GM23338 (cell line): ENCODE data around the gene DDX49.

Experiments
- CREB1 ChIP-seq: fragments of 250-450 bp; sonication (Bioruptor Pico); IDR thresholded peaks from 2 replicates; pipeline ENCODE4 v1.5.0; 2020; ENCODE audit warnings: low read depth, mild to moderate bottlenecking, moderate library complexity
- EZH2 ChIP-seq: fragments of 200-600 bp; sonication (generic); IDR thresholded peaks from one replicate; pipeline ENCODE4 v1.8.0; 2017; ENCODE audit warnings: antibody characterized with exemption, mild to moderate bottlenecking, low read depth; ENCODE audit not compliant: unreplicated experiment
- REST ChIP-seq: IDR thresholded peaks from one replicate; pipeline ENCODE4 v1.6.1; 2018; ENCODE audit warnings: antibody characterized with exemption; ENCODE audit not compliant: unreplicated experiment
- ZNF114 ChIP-seq: fragments of 250-450 bp; sonication (Bioruptor Pico); IDR thresholded peaks from 2 replicates; pipeline ENCODE4 v1.5.0; 2020; ENCODE audit warnings: mild to moderate bottlenecking, moderate library complexity
- TF ChIP-seq, protein P1 (sequence below), 2 experiments: fragments of 200-600 bp in 1 of 2; sonication (generic) in 1 of 2; conservative IDR thresholded peaks; 2 replicates each; pipeline versions ENCODE4 v1.5.1 to v1.6.1; 2016 to 2017; ENCODE audit warnings: antibody characterized with exemption in 2 of 2, low read depth in 2 of 2, mild to moderate bottlenecking in 2 of 2, moderate library complexity in 1 of 2

DNA sequence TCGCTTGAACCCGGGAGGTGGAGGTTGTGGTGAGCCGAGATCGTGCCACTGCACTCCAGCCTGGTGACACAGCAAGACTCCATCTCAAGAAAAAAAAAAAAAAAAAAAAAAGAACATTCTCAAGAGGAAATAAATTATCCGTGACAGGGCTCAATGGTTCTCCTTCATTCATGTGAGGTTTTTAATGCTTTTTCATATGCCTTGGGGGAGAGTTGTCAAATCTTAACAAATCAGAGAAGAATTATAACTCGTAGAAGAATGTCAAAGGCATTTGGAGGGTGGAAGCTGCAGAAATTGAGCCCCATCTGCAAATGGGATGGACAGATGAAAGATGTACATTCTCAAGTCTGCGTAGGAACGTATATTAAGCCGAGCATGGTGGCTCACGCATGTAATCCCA, 56.4 kb downstream of the DDX49 start:
- TF ChIP-seq REST (no peak), EZH2 (no peak), ZNF114 (CRISPR knock-in tag) (no peak), CREB1 (CRISPR knock-in tag) (no peak)
- TF ChIP-seq, protein P1, sequence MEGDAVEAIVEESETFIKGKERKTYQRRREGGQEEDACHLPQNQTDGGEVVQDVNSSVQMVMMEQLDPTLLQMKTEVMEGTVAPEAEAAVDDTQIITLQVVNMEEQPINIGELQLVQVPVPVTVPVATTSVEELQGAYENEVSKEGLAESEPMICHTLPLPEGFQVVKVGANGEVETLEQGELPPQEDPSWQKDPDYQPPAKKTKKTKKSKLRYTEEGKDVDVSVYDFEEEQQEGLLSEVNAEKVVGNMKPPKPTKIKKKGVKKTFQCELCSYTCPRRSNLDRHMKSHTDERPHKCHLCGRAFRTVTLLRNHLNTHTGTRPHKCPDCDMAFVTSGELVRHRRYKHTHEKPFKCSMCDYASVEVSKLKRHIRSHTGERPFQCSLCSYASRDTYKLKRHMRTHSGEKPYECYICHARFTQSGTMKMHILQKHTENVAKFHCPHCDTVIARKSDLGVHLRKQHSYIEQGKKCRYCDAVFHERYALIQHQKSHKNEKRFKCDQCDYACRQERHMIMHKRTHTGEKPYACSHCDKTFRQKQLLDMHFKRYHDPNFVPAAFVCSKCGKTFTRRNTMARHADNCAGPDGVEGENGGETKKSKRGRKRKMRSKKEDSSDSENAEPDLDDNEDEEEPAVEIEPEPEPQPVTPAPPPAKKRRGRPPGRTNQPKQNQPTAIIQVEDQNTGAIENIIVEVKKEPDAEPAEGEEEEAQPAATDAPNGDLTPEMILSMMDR (conservative IDR thresholded peaks at IDR 0.05; ENCODE audit: low read depth in 2 of 2) = no peak
